HepG2 (cell line): ENCODE results near the gene WRAP73. TPM values are rescaled to one million over a fixed set of nuclear protein-coding genes. Genes with fewer than 3 reads are reported as not detected.

Experiments
- ATF2 ChIP-seq: sonication (generic); formaldehyde crosslinking; IDR thresholded peaks from 2 replicates; pipeline ENCODE4 v1.4.0; 2020; ENCODE audit warnings: missing genetic modification reagents
- CEBPB ChIP-seq: IDR thresholded peaks from 2 replicates; pipeline ENCODE4 v1.6.1; 2011; ENCODE audit warnings: low read depth, low read length, improper control_type of control experiment, borderline replicate concordance
- CSRNP2 ChIP-seq: sonication (generic); formaldehyde crosslinking; conservative IDR thresholded peaks from 2 replicates; pipeline ENCODE4 v1.8.0; 2022; ENCODE audit warnings: low read depth, missing genetic modification reagents
- FOXK2 ChIP-seq: fragments of 450-650 bp; IDR thresholded peaks from 2 replicates; pipeline ENCODE4 v1.6.1; 2016
- MAF1 ChIP-seq: sonication (generic); formaldehyde crosslinking; IDR thresholded peaks from 2 replicates; pipeline ENCODE4 v1.5.0; 2020; ENCODE audit warnings: missing genetic modification reagents, borderline replicate concordance
- MIER3 ChIP-seq: IDR thresholded peaks from 2 replicates; pipeline ENCODE4 v1.6.1; 2016; ENCODE audit warnings: missing compliant biosample characterization, borderline replicate concordance
- MXI1 ChIP-seq: IDR thresholded peaks from 3 replicates; pipeline ENCODE4 v1.6.1; 2012; ENCODE audit warnings: low read depth, low read length, inconsistent platforms, borderline replicate concordance
- RARA ChIP-seq: IDR thresholded peaks from 2 replicates; pipeline ENCODE4 v1.6.1; 2016; ENCODE audit warnings: missing genetic modification reagents, missing compliant biosample characterization
- RNF2 ChIP-seq: fragments of 450-650 bp; conservative IDR thresholded peaks from 2 replicates; pipeline ENCODE4 v1.6.1; 2016; ENCODE audit warnings: low read depth
- SOX13 ChIP-seq, 3 experiments: fragments of 450-650 bp in 1 of 3; sonication (generic) in 1 of 3; formaldehyde crosslinking in 1 of 3; IDR thresholded peaks in 2 of 3; conservative IDR thresholded peaks in 1 of 3; 2 replicates each; pipeline versions ENCODE4 v1.5.0 to v1.6.1; 2016 to 2020; ENCODE audit warnings: antibody characterized with exemption in 1 of 3, mild to moderate bottlenecking in 1 of 3, missing compliant biosample characterization in 1 of 3, missing genetic modification reagents in 1 of 3, moderate library complexity in 1 of 3
- ZNF619 ChIP-seq: sonication (generic); formaldehyde crosslinking; IDR thresholded peaks from 2 replicates; pipeline ENCODE4 v1.4.0; 2020; ENCODE audit warnings: mild to moderate bottlenecking, missing genetic modification reagents
- polyA plus RNA-seq, 8 experiments: library from polyadenylated mRNA; depleted of rRNA in 3 of 8; stranded (reverse) in 7 of 8; unstranded in 1 of 8; fragments of >200 nt; fragmentation: Illumina TruSeq in 4 of 8; extraction: Trizol in 4 of 8; gene quantifications; 2 replicates each; pipeline versions ENCODE4 v1.2.1 to v1.2.3, GENCODE V29; 2011 to 2016; ENCODE audit warnings: low read depth in 4 of 8, missing spikeins in 1 of 8, mixed read lengths in 1 of 8; ENCODE audit not compliant: insufficient read depth in 1 of 8
- total RNA-seq, 5 experiments: library from RNA; depleted of rRNA; stranded (reverse); fragments of >200 nt; fragmentation: Illumina TruSeq; extraction: Trizol; gene quantifications; 2 replicates each; pipeline ENCODE4 v1.2.3, GENCODE V29; 2016; ENCODE audit warnings: low read depth in 1 of 5
- TF ChIP-seq, protein P1 (sequence below): sonication (generic); formaldehyde crosslinking; conservative IDR thresholded peaks from 2 replicates; pipeline ENCODE4 v1.4.0; 2020; ENCODE audit warnings: missing genetic modification reagents
- TF ChIP-seq, protein P2 (sequence below): IDR thresholded peaks from 2 replicates; pipeline ENCODE4 v1.6.1; 2016; ENCODE audit warnings: mild to moderate bottlenecking, missing biosample characterization, missing genetic modification reagents
- TF ChIP-seq, protein P3 (sequence below): sonication (generic); formaldehyde crosslinking; IDR thresholded peaks from 2 replicates; pipeline ENCODE4 v1.9.0; 2021; ENCODE audit warnings: missing genetic modification reagents, borderline replicate concordance
- TF ChIP-seq, protein P4 (sequence below): sonication (generic); formaldehyde crosslinking; IDR thresholded peaks from 2 replicates; pipeline ENCODE4 v1.4.0; 2020; ENCODE audit warnings: missing genetic modification reagents, borderline replicate concordance

The WRAP73 gene
- total and polyA plus RNA-seq, 2 of the 13 experiments (the other 11 are each of a cell fraction or from before 2014, with no cell fraction given): 18.1 to 40.4 TPM

GRCh38 chr1:3668585-3669300 lies 18.8 kb upstream of the WRAP73 start (continued):
- TF ChIP-seq CSRNP2 (CRISPR knock-in tag) (no peak), RARA (CRISPR knock-in tag) (peak; percentile 60), MXI1 (peak; percentile 99), RNF2 (peak; percentile 83), SOX13 (IDR thresholded peaks at IDR 0.05) (no peak), SOX13 (CRISPR knock-in tag; conservative IDR thresholded peaks at IDR 0.05 in 1 of 2, IDR thresholded peaks at IDR 0.05 in 1 of 2) (peak in 1 of 2 experiments; percentile 57; a peak in 1 of 4 replicates), MAF1 (0 out of 2 replicates have a peak, but pooled peaks have one; percentile 72), MIER3 (no peak), ZNF619 (CRISPR knock-in tag) (no peak), ATF2 (CRISPR knock-in tag) (0 out of 2 replicates have a peak, but pooled peaks have one; percentile 64), CEBPB (peak; percentile 99), FOXK2 (no peak)
- TF ChIP-seq, protein P1, sequence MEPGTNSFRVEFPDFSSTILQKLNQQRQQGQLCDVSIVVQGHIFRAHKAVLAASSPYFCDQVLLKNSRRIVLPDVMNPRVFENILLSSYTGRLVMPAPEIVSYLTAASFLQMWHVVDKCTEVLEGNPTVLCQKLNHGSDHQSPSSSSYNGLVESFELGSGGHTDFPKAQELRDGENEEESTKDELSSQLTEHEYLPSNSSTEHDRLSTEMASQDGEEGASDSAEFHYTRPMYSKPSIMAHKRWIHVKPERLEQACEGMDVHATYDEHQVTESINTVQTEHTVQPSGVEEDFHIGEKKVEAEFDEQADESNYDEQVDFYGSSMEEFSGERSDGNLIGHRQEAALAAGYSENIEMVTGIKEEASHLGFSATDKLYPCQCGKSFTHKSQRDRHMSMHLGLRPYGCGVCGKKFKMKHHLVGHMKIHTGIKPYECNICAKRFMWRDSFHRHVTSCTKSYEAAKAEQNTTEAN (CRISPR knock-in tag): 0 out of 2 replicates have a peak, but pooled peaks have one; percentile 55
- TF ChIP-seq, protein P2, sequence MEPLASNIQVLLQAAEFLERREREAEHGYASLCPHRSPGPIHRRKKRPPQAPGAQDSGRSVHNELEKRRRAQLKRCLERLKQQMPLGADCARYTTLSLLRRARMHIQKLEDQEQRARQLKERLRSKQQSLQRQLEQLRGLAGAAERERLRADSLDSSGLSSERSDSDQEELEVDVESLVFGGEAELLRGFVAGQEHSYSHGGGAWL: peak; percentile 80
- TF ChIP-seq, protein P3, sequence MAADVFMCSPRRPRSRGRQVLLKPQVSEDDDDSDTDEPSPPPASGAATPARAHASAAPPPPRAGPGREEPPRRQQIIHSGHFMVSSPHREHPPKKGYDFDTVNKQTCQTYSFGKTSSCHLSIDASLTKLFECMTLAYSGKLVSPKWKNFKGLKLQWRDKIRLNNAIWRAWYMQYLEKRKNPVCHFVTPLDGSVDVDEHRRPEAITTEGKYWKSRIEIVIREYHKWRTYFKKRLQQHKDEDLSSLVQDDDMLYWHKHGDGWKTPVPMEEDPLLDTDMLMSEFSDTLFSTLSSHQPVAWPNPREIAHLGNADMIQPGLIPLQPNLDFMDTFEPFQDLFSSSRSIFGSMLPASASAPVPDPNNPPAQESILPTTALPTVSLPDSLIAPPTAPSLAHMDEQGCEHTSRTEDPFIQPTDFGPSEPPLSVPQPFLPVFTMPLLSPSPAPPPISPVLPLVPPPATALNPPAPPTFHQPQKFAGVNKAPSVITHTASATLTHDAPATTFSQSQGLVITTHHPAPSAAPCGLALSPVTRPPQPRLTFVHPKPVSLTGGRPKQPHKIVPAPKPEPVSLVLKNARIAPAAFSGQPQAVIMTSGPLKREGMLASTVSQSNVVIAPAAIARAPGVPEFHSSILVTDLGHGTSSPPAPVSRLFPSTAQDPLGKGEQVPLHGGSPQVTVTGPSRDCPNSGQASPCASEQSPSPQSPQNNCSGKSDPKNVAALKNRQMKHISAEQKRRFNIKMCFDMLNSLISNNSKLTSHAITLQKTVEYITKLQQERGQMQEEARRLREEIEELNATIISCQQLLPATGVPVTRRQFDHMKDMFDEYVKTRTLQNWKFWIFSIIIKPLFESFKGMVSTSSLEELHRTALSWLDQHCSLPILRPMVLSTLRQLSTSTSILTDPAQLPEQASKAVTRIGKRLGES (CRISPR knock-in tag): peak; percentile 40; the same call in 1 of the 2 replicates
- TF ChIP-seq, protein P4, sequence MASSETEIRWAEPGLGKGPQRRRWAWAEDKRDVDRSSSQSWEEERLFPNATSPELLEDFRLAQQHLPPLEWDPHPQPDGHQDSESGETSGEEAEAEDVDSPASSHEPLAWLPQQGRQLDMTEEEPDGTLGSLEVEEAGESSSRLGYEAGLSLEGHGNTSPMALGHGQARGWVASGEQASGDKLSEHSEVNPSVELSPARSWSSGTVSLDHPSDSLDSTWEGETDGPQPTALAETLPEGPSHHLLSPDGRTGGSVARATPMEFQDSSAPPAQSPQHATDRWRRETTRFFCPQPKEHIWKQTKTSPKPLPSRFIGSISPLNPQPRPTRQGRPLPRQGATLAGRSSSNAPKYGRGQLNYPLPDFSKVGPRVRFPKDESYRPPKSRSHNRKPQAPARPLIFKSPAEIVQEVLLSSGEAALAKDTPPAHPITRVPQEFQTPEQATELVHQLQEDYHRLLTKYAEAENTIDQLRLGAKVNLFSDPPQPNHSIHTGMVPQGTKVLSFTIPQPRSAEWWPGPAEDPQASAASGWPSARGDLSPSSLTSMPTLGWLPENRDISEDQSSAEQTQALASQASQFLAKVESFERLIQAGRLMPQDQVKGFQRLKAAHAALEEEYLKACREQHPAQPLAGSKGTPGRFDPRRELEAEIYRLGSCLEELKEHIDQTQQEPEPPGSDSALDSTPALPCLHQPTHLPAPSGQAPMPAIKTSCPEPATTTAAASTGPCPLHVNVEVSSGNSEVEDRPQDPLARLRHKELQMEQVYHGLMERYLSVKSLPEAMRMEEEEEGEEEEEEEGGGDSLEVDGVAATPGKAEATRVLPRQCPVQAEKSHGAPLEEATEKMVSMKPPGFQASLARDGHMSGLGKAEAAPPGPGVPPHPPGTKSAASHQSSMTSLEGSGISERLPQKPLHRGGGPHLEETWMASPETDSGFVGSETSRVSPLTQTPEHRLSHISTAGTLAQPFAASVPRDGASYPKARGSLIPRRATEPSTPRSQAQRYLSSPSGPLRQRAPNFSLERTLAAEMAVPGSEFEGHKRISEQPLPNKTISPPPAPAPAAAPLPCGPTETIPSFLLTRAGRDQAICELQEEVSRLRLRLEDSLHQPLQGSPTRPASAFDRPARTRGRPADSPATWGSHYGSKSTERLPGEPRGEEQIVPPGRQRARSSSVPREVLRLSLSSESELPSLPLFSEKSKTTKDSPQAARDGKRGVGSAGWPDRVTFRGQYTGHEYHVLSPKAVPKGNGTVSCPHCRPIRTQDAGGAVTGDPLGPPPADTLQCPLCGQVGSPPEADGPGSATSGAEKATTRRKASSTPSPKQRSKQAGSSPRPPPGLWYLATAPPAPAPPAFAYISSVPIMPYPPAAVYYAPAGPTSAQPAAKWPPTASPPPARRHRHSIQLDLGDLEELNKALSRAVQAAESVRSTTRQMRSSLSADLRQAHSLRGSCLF: no peak
